AG20443 (cell line): Measurements from ENCODE around the gene RPL37A.
"Not testable (repeated sequence)": the region's sequence is repeated elsewhere in the genome, so short reads cannot be mapped to it uniquely, and the experiment has no call there.

Experiments used
- DNase-seq: peaks from one replicate; pipeline ENCODE4 v3.0.0; 2012; ENCODE audit warnings: low spot score, mixed read lengths

RPL37A gene

DNA sequence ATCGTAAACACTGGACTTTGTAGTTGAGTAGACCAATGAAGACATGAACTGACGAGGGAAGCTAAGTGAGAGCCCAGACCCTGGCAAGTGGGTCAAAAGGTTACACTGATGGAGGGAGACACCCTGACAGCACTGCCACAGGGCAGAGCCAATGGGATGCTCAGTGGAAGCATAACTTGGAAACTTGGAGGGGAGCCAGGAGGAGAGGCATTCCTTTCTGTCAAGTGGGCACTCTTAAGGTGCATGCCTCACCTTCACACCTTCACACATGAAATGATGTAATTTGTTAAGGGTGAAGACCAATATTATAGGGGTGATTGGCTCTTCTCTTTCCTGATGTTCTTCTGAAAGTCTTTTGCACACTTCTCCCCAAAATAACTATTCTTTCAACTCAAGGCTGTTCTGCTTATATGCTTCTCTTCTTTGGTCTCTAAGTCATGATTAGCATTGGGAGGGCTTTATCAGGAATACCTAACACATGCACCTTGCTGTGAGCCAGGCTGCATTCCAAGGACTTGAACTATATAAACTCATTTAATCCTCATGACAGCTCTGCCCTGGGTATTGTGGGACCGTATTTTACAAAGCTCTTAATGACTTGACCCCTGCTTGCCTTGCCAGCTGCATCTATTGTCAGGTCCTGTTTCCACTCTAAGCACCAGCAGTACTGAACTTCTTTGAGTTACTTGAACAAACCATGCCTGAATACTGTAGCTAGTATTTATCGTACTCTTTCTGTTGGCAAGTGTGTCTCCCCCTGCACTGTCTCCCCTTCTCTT lies 19.0 kb downstream of the RPL37A start:
- no peak for DNase-seq

GRCh38 chr2:216518566-216519119 lies 20.0 kb downstream of the RPL37A start:
- not testable (repeated sequence) for DNase-seq

DNA sequence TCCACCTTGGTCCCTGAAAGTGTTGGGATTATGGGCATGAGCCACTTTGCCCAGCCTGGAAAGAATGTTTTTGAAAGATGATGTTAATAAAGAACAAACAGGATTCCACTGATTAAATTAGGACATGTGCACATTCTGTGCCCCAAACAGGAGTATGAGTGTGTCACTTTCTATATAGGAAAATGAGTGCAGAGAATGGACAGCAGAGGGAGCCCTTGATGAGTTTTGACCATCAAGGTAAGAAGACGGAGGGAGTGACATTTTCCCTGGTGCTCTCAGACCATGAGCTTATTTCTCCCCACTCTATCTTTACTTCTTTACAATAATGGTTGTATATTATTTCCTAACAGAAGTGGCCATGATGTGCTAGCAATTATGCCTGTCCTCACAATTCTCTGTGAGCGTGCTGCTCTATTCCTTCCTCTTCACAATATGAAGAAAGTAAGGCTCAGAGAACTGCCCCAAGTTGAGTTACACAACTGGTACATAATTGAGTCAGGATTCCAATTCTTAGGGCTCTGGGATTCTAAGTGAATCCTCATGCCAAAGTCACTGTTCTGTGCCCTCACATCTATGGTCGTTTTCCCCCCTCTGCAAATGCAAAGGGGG lies 20.6 kb downstream of the RPL37A start:
- peak; percentile 73 for DNase-seq

DNA sequence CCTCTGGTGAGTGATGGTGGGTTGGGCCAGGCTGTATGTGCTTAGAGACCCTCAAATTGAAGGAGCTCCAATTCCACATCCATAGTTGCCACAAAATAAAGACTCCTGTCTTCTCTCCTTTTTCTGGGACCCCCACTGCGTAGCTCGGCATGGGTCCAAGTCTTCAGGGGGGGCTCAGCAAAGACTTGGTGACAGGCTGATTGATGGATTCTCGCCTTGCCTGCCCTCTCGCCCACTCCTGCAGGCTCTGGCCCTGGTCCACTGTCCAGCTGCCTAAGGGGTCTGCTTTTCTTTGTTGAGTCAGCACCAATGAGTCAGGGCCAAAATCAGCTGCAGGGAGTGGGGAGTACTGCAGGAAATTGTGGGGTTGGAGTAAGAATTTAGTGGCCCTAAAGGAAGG lies 21.5 kb downstream of the RPL37A start:
- no peak for DNase-seq

DNA sequence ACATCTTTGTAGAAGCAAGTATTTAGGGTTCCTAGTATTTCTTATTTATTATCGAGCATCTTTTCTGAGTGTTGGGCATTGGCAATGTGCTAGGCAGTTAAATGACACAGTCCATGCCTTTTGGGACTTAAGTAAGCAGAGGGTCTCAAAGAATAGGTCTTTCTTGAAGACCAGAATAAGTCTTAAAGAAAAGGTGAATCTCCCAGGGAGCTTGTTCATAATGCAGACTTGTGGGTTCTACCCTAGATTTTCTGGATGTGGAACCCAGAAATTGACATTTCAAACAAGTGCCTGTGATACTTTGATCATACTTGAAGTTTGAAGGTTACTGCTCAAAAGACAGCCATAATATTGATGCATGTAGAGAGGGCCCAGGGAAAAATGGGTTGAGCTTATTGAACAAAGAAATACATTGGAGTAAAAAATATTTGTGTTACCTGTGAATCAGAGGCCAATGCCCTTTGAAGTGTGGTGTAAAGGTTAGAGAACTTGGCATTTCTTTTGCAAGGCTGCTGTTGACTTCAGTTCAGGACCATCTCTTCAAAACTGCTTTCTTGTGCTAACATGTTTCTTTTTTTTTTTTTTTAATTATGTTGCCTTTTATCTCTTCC lies 24.4 kb downstream of the RPL37A start:
- DNase-seq, result no peak

DNA sequence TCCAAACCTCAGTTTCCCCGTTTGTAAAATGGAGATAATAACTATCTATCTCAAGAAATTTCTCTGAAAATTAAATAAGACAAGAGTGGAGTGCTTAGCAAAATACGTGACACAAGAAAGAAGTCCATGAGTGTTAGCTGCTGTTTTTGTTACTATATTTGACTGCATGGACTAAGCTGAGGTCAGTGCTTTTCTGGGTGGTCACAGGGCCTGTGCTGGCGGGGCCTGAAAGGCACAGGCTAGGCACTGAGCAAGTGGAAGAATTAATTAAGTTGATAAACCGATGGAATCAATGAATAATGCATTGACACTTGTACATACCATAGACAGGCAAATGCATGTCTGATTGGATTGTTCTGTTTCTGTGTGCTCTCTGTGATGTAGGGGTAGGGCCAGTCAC lies 27.3 kb downstream of the RPL37A start:
- DNase-seq, result no peak

GRCh38 chr2:216526939-216527338 lies 28.3 kb downstream of the RPL37A start:
- no peak for DNase-seq

DNA sequence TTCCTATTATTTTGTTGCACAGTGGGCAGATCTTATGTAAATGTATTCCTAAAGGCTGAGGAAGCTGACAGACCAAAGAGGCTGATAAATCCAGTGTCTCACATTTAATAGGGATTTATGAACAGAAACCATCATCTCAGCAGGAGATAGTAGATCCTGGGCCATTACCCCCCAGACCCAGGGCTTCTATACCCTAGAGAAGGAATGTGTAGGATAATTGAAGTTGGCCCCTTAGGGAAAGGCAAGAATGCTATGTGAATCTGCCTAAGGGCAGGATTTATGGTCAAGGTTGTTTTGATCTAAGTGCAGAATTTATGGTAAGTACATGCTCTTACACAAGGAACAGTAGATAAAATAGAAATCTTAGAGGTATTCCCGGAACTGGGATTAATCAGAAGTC lies 29.0 kb downstream of the RPL37A start:
- DNase-seq, result no peak

- no peak for DNase-seq
Observed at GRCh38 chr2:216532562-216532961, 33.9 kb downstream of the RPL37A start.

DNA sequence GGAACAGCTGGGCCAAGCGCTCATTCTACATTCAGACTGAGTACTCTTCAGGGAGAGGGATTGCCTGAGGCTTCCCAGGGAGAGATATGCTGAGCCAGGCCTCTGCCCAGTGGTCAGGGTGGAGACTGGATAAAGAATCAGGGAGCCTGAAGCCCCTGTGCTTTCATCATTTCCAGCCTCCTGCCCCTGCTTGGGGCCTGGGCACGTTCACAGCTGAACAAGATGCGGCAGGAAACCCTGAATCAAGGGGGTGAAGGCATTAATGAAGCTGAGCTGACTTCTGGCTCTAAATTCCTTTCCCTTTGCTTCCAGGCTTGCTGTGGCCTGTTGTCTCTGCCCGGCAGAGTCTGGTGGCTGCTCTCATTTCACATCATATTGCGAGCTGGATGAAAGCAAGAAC lies 35.0 kb downstream of the RPL37A start:
- DNase-seq, result no peak

GRCh38 chr2:216534809-216535208 lies 36.2 kb downstream of the RPL37A start:
- DNase-seq, result no peak

- peak; percentile 88 for DNase-seq
Observed at GRCh38 chr2:216535454-216535995, 36.9 kb downstream of the RPL37A start.

GRCh38 chr2:216536734-216537210 lies 38.1 kb downstream of the RPL37A start:
- DNase-seq, result no peak

- DNase-seq, result no peak
Observed at GRCh38 chr2:216537366-216537765, 38.7 kb downstream of the RPL37A start.

- no peak for DNase-seq
Observed at GRCh38 chr2:216538538-216538937, 39.9 kb downstream of the RPL37A start.

- DNase-seq, result no peak
Observed at GRCh38 chr2:216539120-216539519, 40.5 kb downstream of the RPL37A start.

GRCh38 chr2:216539791-216540241 lies 41.2 kb downstream of the RPL37A start:
- DNase-seq, result no peak

GRCh38 chr2:216540920-216541319 lies 42.3 kb downstream of the RPL37A start:
- no peak for DNase-seq

- no peak for DNase-seq
Observed at GRCh38 chr2:216541505-216541904, 42.9 kb downstream of the RPL37A start.

- peak; percentile 54 for DNase-seq
Observed at GRCh38 chr2:216545359-216545758, 46.7 kb downstream of the RPL37A start.

- no peak for DNase-seq
Observed at GRCh38 chr2:216546241-216546640, 47.6 kb downstream of the RPL37A start.

GRCh38 chr2:216546641-216547403 lies 48.2 kb downstream of the RPL37A start:
- peak; percentile 79 for DNase-seq
